ENCODE results near the gene BBLN.

BBLN gene

GRCh38 chr9:128161215-128161902 is 1.3 kb downstream of the BBLN start:
- no peaks in the 10 kb centered on the region for H3K27me3 ChIP-seq (replicated peaks; ENCODE audit: control insufficient read depth, insufficient read depth, low read length)
- no peak for DNase-seq (ENCODE audit: low read depth)
- H3K9ac ChIP-seq (ENCODE audit: low read length): peak overlapping the region; percentile 91
- peaks cover 31% of the 10 kb centered on the region for H3K4me1 ChIP-seq (ENCODE audit: control insufficient read depth, insufficient read depth, low read length)
- H3K9me3 ChIP-seq (ENCODE audit: control insufficient read depth, low read length): no peaks in the 10 kb centered on the region
- H3K4me3 ChIP-seq (ENCODE audit: low read length): peak overlapping the region; percentile 94
- peaks cover 24% of the 10 kb centered on the region for H3K36me3 ChIP-seq (ENCODE audit: control insufficient read depth, insufficient read depth, low read length, severe bottlenecking)

- peak; percentile 5 for DNase-seq (ENCODE audit: low read depth)
- Histone ChIP-seq H3K9ac (ENCODE audit: low read length) (no peak overlapping the region), H3K4me3 (ENCODE audit: low read length) (no peak overlapping the region), H3K9me3 (ENCODE audit: control insufficient read depth, low read length) (no peaks in the 10 kb centered on the region), H3K4me1 (ENCODE audit: control insufficient read depth, insufficient read depth, low read length) (peaks cover 31% of the 10 kb centered on the region), H3K36me3 (ENCODE audit: control insufficient read depth, insufficient read depth, low read length, severe bottlenecking) (peaks cover 35% of the 10 kb centered on the region), H3K27me3 (replicated peaks; ENCODE audit: control insufficient read depth, insufficient read depth, low read length) (no peaks in the 10 kb centered on the region)
These were observed 2.4 kb downstream of the BBLN start for GRCh38 chr9:128162215-128163026.

- DNase-seq (ENCODE audit: low read depth): no peak
- peaks cover 41% of the 10 kb centered on the region for H3K36me3 ChIP-seq (ENCODE audit: control insufficient read depth, insufficient read depth, low read length, severe bottlenecking)
- H3K9me3 ChIP-seq (ENCODE audit: control insufficient read depth, low read length): no peaks in the 10 kb centered on the region
- no peak overlapping the region for H3K4me3 ChIP-seq (ENCODE audit: low read length)
- no peak overlapping the region for H3K9ac ChIP-seq (ENCODE audit: low read length)
- no peaks in the 10 kb centered on the region for H3K27me3 ChIP-seq (replicated peaks; ENCODE audit: control insufficient read depth, insufficient read depth, low read length)
- H3K4me1 ChIP-seq (ENCODE audit: control insufficient read depth, insufficient read depth, low read length): peaks cover 31% of the 10 kb centered on the region
These were observed 3.0 kb downstream of the BBLN start for GRCh38 chr9:128163027-128163515.

GRCh38 chr9:128163523-128164306 is 3.6 kb downstream of the BBLN start:
- H3K9me3 ChIP-seq (ENCODE audit: control insufficient read depth, low read length): no peaks in the 10 kb centered on the region
- H3K4me1 ChIP-seq (ENCODE audit: control insufficient read depth, insufficient read depth, low read length): peaks cover 31% of the 10 kb centered on the region
- no peak overlapping the region for H3K9ac ChIP-seq (ENCODE audit: low read length)
- H3K36me3 ChIP-seq (ENCODE audit: control insufficient read depth, insufficient read depth, low read length, severe bottlenecking): peaks cover 46% of the 10 kb centered on the region
- DNase-seq (ENCODE audit: low read depth): no peak
- no peaks in the 10 kb centered on the region for H3K27me3 ChIP-seq (replicated peaks; ENCODE audit: control insufficient read depth, insufficient read depth, low read length)
- no peak overlapping the region for H3K4me3 ChIP-seq (ENCODE audit: low read length)

- Histone ChIP-seq H3K27me3 (replicated peaks; ENCODE audit: control insufficient read depth, insufficient read depth, low read length) (no peaks in the 10 kb centered on the region), H3K4me3 (ENCODE audit: low read length) (no peak overlapping the region), H3K4me1 (ENCODE audit: control insufficient read depth, insufficient read depth, low read length) (peaks cover 30% of the 10 kb centered on the region), H3K36me3 (ENCODE audit: control insufficient read depth, insufficient read depth, low read length, severe bottlenecking) (peaks cover 53% of the 10 kb centered on the region), H3K9ac (ENCODE audit: low read length) (no peak overlapping the region), H3K9me3 (ENCODE audit: control insufficient read depth, low read length) (no peaks in the 10 kb centered on the region)
- no peak for DNase-seq (ENCODE audit: low read depth)
These were observed 4.3 kb downstream of the BBLN start for GRCh38 chr9:128164307-128164885.

- Histone ChIP-seq H3K36me3 (ENCODE audit: control insufficient read depth, insufficient read depth, low read length, severe bottlenecking) (peaks cover 69% of the 10 kb centered on the region), H3K4me3 (ENCODE audit: low read length) (no peak overlapping the region), H3K27me3 (replicated peaks; ENCODE audit: control insufficient read depth, insufficient read depth, low read length) (no peaks in the 10 kb centered on the region), H3K4me1 (ENCODE audit: control insufficient read depth, insufficient read depth, low read length) (peaks cover 20% of the 10 kb centered on the region), H3K9me3 (ENCODE audit: control insufficient read depth, low read length) (no peaks in the 10 kb centered on the region), H3K9ac (ENCODE audit: low read length) (no peak overlapping the region)
- DNase-seq (ENCODE audit: low read depth): no peak
These were observed 6.1 kb downstream of the BBLN start for GRCh38 chr9:128166169-128166568.

- H3K9ac ChIP-seq (ENCODE audit: low read length): no peak overlapping the region
- no peak overlapping the region for H3K4me3 ChIP-seq (ENCODE audit: low read length)
- H3K36me3 ChIP-seq (ENCODE audit: control insufficient read depth, insufficient read depth, low read length, severe bottlenecking): peaks cover 69% of the 10 kb centered on the region
- no peaks in the 10 kb centered on the region for H3K9me3 ChIP-seq (ENCODE audit: control insufficient read depth, low read length)
- DNase-seq (ENCODE audit: low read depth): no peak
- peaks cover 10% of the 10 kb centered on the region for H3K4me1 ChIP-seq (ENCODE audit: control insufficient read depth, insufficient read depth, low read length)
- H3K27me3 ChIP-seq (replicated peaks; ENCODE audit: control insufficient read depth, insufficient read depth, low read length): no peaks in the 10 kb centered on the region
These were observed 7.1 kb downstream of the BBLN start for GRCh38 chr9:128167209-128167608.

- DNase-seq (ENCODE audit: low read depth): no peak
These were observed 8.8 kb downstream of the BBLN start for GRCh38 chr9:128168731-128169308.

GRCh38 chr9:128169492-128169891 is 9.4 kb downstream of the BBLN start:
- peaks cover 64% of the 10 kb centered on the region for H3K36me3 ChIP-seq (ENCODE audit: control insufficient read depth, insufficient read depth, low read length, severe bottlenecking)
- no peak for DNase-seq (ENCODE audit: low read depth)

More at GRCh38 chr9:128168731-128169308, 8.8 kb downstream of the BBLN start:
- Histone ChIP-seq H3K9me3 (ENCODE audit: control insufficient read depth, low read length) (no peaks in the 10 kb centered on the region), H3K9ac (ENCODE audit: low read length) (no peak overlapping the region), H3K4me1 (ENCODE audit: control insufficient read depth, insufficient read depth, low read length) (peaks cover 4% of the 10 kb centered on the region), H3K36me3 (ENCODE audit: control insufficient read depth, insufficient read depth, low read length, severe bottlenecking) (peaks cover 66% of the 10 kb centered on the region), H3K4me3 (ENCODE audit: low read length) (no peak overlapping the region), H3K27me3 (replicated peaks; ENCODE audit: control insufficient read depth, insufficient read depth, low read length) (no peaks in the 10 kb centered on the region)

GRCh38 chr9:128169925-128170324 is 9.9 kb downstream of the BBLN start:
- Histone ChIP-seq H3K4me1 (ENCODE audit: control insufficient read depth, insufficient read depth, low read length) (no peaks in the 10 kb centered on the region), H3K9ac (ENCODE audit: low read length) (no peak overlapping the region), H3K9me3 (ENCODE audit: control insufficient read depth, low read length) (no peaks in the 10 kb centered on the region), H3K36me3 (ENCODE audit: control insufficient read depth, insufficient read depth, low read length, severe bottlenecking) (peaks cover 64% of the 10 kb centered on the region), H3K4me3 (ENCODE audit: low read length) (no peak overlapping the region), H3K27me3 (replicated peaks; ENCODE audit: control insufficient read depth, insufficient read depth, low read length) (no peaks in the 10 kb centered on the region)
- DNase-seq (ENCODE audit: low read depth): no peak

More at GRCh38 chr9:128169492-128169891, 9.4 kb downstream of the BBLN start:
- no peaks in the 10 kb centered on the region for H3K9me3 ChIP-seq (ENCODE audit: control insufficient read depth, low read length)
- no peaks in the 10 kb centered on the region for H3K27me3 ChIP-seq (replicated peaks; ENCODE audit: control insufficient read depth, insufficient read depth, low read length)
- no peak overlapping the region for H3K9ac ChIP-seq (ENCODE audit: low read length)
- peaks cover 2% of the 10 kb centered on the region for H3K4me1 ChIP-seq (ENCODE audit: control insufficient read depth, insufficient read depth, low read length)
- no peak overlapping the region for H3K4me3 ChIP-seq (ENCODE audit: low read length)
